H9 (cell line): ENCODE measurements around the gene MERTK. TPM values are rescaled to one million over a fixed set of nuclear protein-coding genes. Genes with fewer than 3 reads are reported as not detected.
"Not testable (repeated sequence)": the region's sequence is repeated elsewhere in the genome, so short reads cannot be mapped to it uniquely, and the experiment has no call there.

ENCODE experiments used
- DNase-seq: peaks from one replicate; pipeline ENCODE4 v3.0.0-alpha.2; 2017
- H2AFZ ChIP-seq: one replicate; pipeline ENCODE4 v1.6.1; 2013; ENCODE audit warnings: mild to moderate bottlenecking, low read length, control low read depth, moderate library complexity
- H2AK5ac ChIP-seq: 2 replicates; pipeline ENCODE4 v1.6.1; 2013; ENCODE audit warnings: low read length, control low read depth, mixed read lengths; ENCODE audit not compliant: insufficient read length
- H2BK120ac ChIP-seq: one replicate; pipeline ENCODE4 v1.6.1; 2013; ENCODE audit warnings: low read depth, mild to moderate bottlenecking, low read length, control low read depth, inconsistent platforms; ENCODE audit not compliant: poor library complexity, severe bottlenecking
- H2BK12ac ChIP-seq: 2 replicates; pipeline ENCODE4 v1.6.1; 2013; ENCODE audit warnings: low read length, control low read depth, mixed read lengths, low read depth; ENCODE audit not compliant: insufficient read length
- H2BK15ac ChIP-seq: 2 replicates; pipeline ENCODE4 v1.6.1; 2013; ENCODE audit warnings: low read depth, low read length, control low read depth
- H2BK20ac ChIP-seq: one replicate; pipeline ENCODE4 v1.6.1; 2013; ENCODE audit warnings: low read depth, mild to moderate bottlenecking, low read length, control low read depth, inconsistent platforms; ENCODE audit not compliant: poor library complexity, severe bottlenecking
- H2BK5ac ChIP-seq: 2 replicates; pipeline ENCODE4 v1.6.1; 2013; ENCODE audit warnings: low read length, control low read depth, mixed read lengths; ENCODE audit not compliant: insufficient read length
- H3K14ac ChIP-seq: 2 replicates; pipeline ENCODE4 v1.6.1; 2013; ENCODE audit warnings: low read length, control low read depth; ENCODE audit not compliant: insufficient read depth
- H3K18ac ChIP-seq: 2 replicates; pipeline ENCODE4 v1.6.1; 2013; ENCODE audit warnings: low read depth, mild to moderate bottlenecking, mixed read lengths, low read length, control low read depth; ENCODE audit not compliant: insufficient read length
- H3K23ac ChIP-seq: 2 replicates; pipeline ENCODE4 v1.6.1; 2013; ENCODE audit warnings: low read length, control low read depth, mixed read lengths, low read depth; ENCODE audit not compliant: insufficient read length
- H3K23me2 ChIP-seq: 2 replicates; pipeline ENCODE4 v1.6.1; 2013; ENCODE audit warnings: low read depth, mild to moderate bottlenecking, mixed read lengths, low read length, control low read depth; ENCODE audit not compliant: insufficient read length, poor library complexity, severe bottlenecking
- H3K27ac ChIP-seq: 2 replicates; pipeline ENCODE4 v1.5.1; 2013; ENCODE audit warnings: low read length, control low read depth, mixed read lengths, low read depth; ENCODE audit not compliant: insufficient read length
- H3K27me3 ChIP-seq: 2 replicates; pipeline ENCODE4 v1.6.1; 2013; ENCODE audit warnings: low read length, control low read depth, inconsistent platforms; ENCODE audit not compliant: insufficient read depth
- H3K4ac ChIP-seq: 2 replicates; pipeline ENCODE4 v1.6.1; 2013; ENCODE audit warnings: low read depth, mild to moderate bottlenecking, control low read depth, inconsistent platforms, low read length, moderate library complexity
- H3K4me1 ChIP-seq: 2 replicates; pipeline ENCODE4 v1.6.1; 2013; ENCODE audit warnings: low read length, control low read depth, inconsistent platforms; ENCODE audit not compliant: insufficient read depth
- H3K4me2 ChIP-seq: 2 replicates; pipeline ENCODE4 v1.6.1; 2013; ENCODE audit warnings: low read length, control low read depth, mixed read lengths; ENCODE audit not compliant: insufficient read length, insufficient read depth
- H3K56ac ChIP-seq: 2 replicates; pipeline ENCODE4 v1.6.1; 2013; ENCODE audit warnings: low read depth, mild to moderate bottlenecking, mixed read lengths, low read length, control low read depth; ENCODE audit not compliant: insufficient read length
- H3K79me1 ChIP-seq: 2 replicates; pipeline ENCODE4 v1.6.1; 2013; ENCODE audit warnings: low read depth, mild to moderate bottlenecking, moderate library complexity, low read length, control low read depth, inconsistent platforms; ENCODE audit not compliant: insufficient read depth, poor library complexity, severe bottlenecking
- H3K79me2 ChIP-seq: 2 replicates; pipeline ENCODE4 v1.6.1; 2013; ENCODE audit warnings: low read length, control low read depth, inconsistent platforms; ENCODE audit not compliant: insufficient read depth
- H3K9ac ChIP-seq: 2 replicates; pipeline ENCODE4 v1.6.1; 2013; ENCODE audit warnings: low read length, control low read depth, mixed read lengths; ENCODE audit not compliant: insufficient read length; ENCODE audit errors: extremely low read depth
- H3K9me3 ChIP-seq: one replicate; pipeline ENCODE4 v1.6.1; 2013; ENCODE audit warnings: low read depth, low read length, inconsistent platforms; ENCODE audit not compliant: control insufficient read depth
- H3T11ph ChIP-seq: one replicate; pipeline ENCODE4 v1.6.1; 2013; ENCODE audit warnings: mild to moderate bottlenecking, low read length, control low read depth, inconsistent platforms
- H4K20me1 ChIP-seq: one replicate; pipeline ENCODE4 v1.6.1; 2013; ENCODE audit not compliant: control insufficient read depth, insufficient read length, insufficient read depth
- H4K5ac ChIP-seq: 2 replicates; pipeline ENCODE4 v1.6.1; 2013; ENCODE audit warnings: low read depth, mild to moderate bottlenecking, mixed read lengths, low read length, control low read depth; ENCODE audit not compliant: insufficient read length
- H4K8ac ChIP-seq: replicated peaks from 2 replicates; pipeline ENCODE4 v1.6.1; 2013; ENCODE audit warnings: low read length, control low read depth, mixed read lengths, low read depth; ENCODE audit not compliant: insufficient read length
- H4K91ac ChIP-seq: 2 replicates; pipeline ENCODE4 v1.6.1; 2013; ENCODE audit warnings: low read depth, mild to moderate bottlenecking, moderate library complexity, mixed read lengths, low read length, control low read depth; ENCODE audit not compliant: insufficient read length
- H3K27ac Mint-ChIP-seq, 3 experiments: 2 replicates in 2 of 3; 3 replicates in 1 of 3; pipeline ENCODE4 v1.8.0; 2020 to 2021; ENCODE audit warnings: mixed read lengths in 3 of 3, mild to moderate bottlenecking in 1 of 3, moderate library complexity in 1 of 3
- H3K27me3 Mint-ChIP-seq: 2 replicates; pipeline ENCODE4 v1.8.0; 2021; ENCODE audit warnings: low read depth, mild to moderate bottlenecking, moderate library complexity, mixed read lengths
- H3K36me3 Mint-ChIP-seq, 3 experiments: 2 replicates in 2 of 3; 3 replicates in 1 of 3; pipeline ENCODE4 v1.8.0; 2020 to 2021; ENCODE audit warnings: low read depth in 3 of 3, mixed read lengths in 3 of 3; ENCODE audit not compliant: insufficient read depth in 1 of 3
- H3K4me1 Mint-ChIP-seq, 2 experiments: 2 replicates each; pipeline ENCODE4 v1.8.0; 2020; ENCODE audit warnings: mixed read lengths in 2 of 2
- H3K4me3 Mint-ChIP-seq, 2 experiments: 2 replicates in 1 of 2; 3 replicates in 1 of 2; pipeline ENCODE4 v1.8.0; 2020 to 2021; ENCODE audit warnings: mild to moderate bottlenecking in 2 of 2, mixed read lengths in 2 of 2, moderate library complexity in 1 of 2
- H3K9me3 Mint-ChIP-seq, 2 experiments: 2 replicates in 1 of 2; 3 replicates in 1 of 2; pipeline ENCODE4 v1.8.0; 2020; ENCODE audit warnings: mild to moderate bottlenecking in 2 of 2, mixed read lengths in 2 of 2, moderate library complexity in 1 of 2
- WGBS: extraction: QIAGEN DNeasy Blood & Tissue Kit; methylation state at CpG from one replicate; pipeline ENCODE4 v1.1.7; 2013; ENCODE audit warnings: missing lambda C conversion rate, low lambda C conversion rate, mixed read lengths; ENCODE audit not compliant: insufficient read length; ENCODE audit errors: extremely low coverage; 5-methylcytosine and 5-hydroxymethylcytosine counted together
- total RNA-seq: library from RNA; stranded (reverse); gene quantifications from 2 replicates; pipeline ENCODE4 v1.2.1, GENCODE V29; 2021

MERTK gene
- total RNA-seq, 1 experiment from 2014 or later, result 4.8 TPM

DNA sequence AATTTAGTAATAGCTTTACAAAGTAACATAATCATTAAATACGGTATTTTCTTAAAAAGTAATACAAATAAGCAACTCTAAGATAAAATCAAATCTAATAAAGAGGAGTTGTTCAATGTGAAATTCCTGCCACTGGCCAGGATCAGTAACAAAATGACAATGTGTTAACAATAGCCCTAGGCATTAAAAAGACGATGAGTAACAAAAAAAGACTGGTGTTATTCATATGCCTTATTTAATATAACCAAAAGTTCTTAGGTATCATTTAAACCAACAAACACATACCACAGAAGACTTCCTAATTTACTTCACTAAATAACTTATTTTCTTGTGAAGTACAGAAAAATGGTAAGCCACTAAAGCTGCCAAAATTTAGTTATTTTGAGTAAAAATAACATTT, 25.6 kb upstream of the MERTK start:
- not testable (repeated sequence) for H3K9ac ChIP-seq, H3K79me2 ChIP-seq, H3K4me3 Mint-ChIP-seq, H3K4ac ChIP-seq, DNase-seq, H2AFZ ChIP-seq, H3K4me2 ChIP-seq, H2BK15ac ChIP-seq, H3K27me3 Mint-ChIP-seq, H2AK5ac ChIP-seq, H4K8ac ChIP-seq, H3K14ac ChIP-seq, H3K9me3 ChIP-seq, H3T11ph ChIP-seq, H3K23me2 ChIP-seq, H2BK12ac ChIP-seq, H2BK20ac ChIP-seq, H3K23ac ChIP-seq, H4K91ac ChIP-seq, H3K79me1 ChIP-seq, H4K20me1 ChIP-seq, H3K4me1 ChIP-seq, H3K27ac ChIP-seq, H2BK120ac ChIP-seq, H3K56ac ChIP-seq, H2BK5ac ChIP-seq, H3K27ac Mint-ChIP-seq, H3K9me3 Mint-ChIP-seq, H4K5ac ChIP-seq, H3K27me3 ChIP-seq, H3K4me1 Mint-ChIP-seq, H3K18ac ChIP-seq
- WGBS, result no CpG with 5 or more reads among the region's 2 CpGs
- H3K36me3 Mint-ChIP-seq, result peaks cover 7 to 69% (median 53%) of the 10 kb centered on the region in 3 experiments; a peak in 6 of 7 replicates
